HEK293T (cell line): Measurements from ENCODE around the gene KRT16.
"Not testable (repeated sequence)": the region's sequence is repeated elsewhere in the genome, so short reads cannot be mapped to it uniquely, and the experiment has no call there.

Source experiments
- CTCF ChIA-PET: fragments of 350-600 bp; formaldehyde crosslinking; extraction: SDS; loops from one replicate; lab custom pipeline; 2021; ENCODE audit warnings: antibody characterized with exemption, inconsistent platforms; lab: Yijun Ruan, JAX
- POLR2A ChIA-PET: fragments of 350-600 bp; formaldehyde crosslinking; extraction: SDS; loops from one replicate; lab custom pipeline; 2020; ENCODE audit warnings: antibody characterized with exemption, inconsistent platforms; lab: Yijun Ruan, JAX
- DNase-seq: peaks from one replicate; pipeline ENCODE4 v3.0.0; 2012; ENCODE audit warnings: mixed read lengths; ENCODE audit errors: extremely low spot score
- ARNT ChIP-seq: fragments of 450-650 bp; IDR thresholded peaks from 2 replicates; pipeline ENCODE4 v1.6.1; 2017; ENCODE audit warnings: mild to moderate bottlenecking
- BHLHE40 ChIP-seq: fragments of 450-650 bp; IDR thresholded peaks from 2 replicates; pipeline ENCODE4 v1.6.1; 2016; ENCODE audit warnings: mild to moderate bottlenecking, moderate library complexity, borderline replicate concordance
- CTBP1 ChIP-seq: fragments of 450-650 bp; IDR thresholded peaks from 2 replicates; pipeline ENCODE4 v1.6.1; 2016; ENCODE audit warnings: borderline replicate concordance
- ELF4 ChIP-seq: fragments of 450-650 bp; IDR thresholded peaks from 2 replicates; pipeline ENCODE4 v1.6.1; 2017; ENCODE audit warnings: antibody characterized with exemption
- FOXA1 ChIP-seq: fragments of 450-650 bp; IDR thresholded peaks from 2 replicates; pipeline ENCODE4 v1.6.1; 2016; ENCODE audit warnings: mild to moderate bottlenecking
- FOXK2 ChIP-seq: fragments of 450-650 bp; IDR thresholded peaks from 2 replicates; pipeline ENCODE4 v1.6.1; 2016; ENCODE audit warnings: mild to moderate bottlenecking
- FOXM1 ChIP-seq: fragments of 450-650 bp; IDR thresholded peaks from 2 replicates; pipeline ENCODE4 v1.6.1; 2017; ENCODE audit warnings: mild to moderate bottlenecking, borderline replicate concordance
- HDGF ChIP-seq: fragments of 450-650 bp; IDR thresholded peaks from 2 replicates; pipeline ENCODE4 v1.6.1; 2017; ENCODE audit warnings: antibody characterized with exemption, borderline replicate concordance
- L3MBTL2 ChIP-seq: fragments of 450-650 bp; conservative IDR thresholded peaks from 2 replicates; pipeline ENCODE4 v1.6.1; 2016; ENCODE audit warnings: mild to moderate bottlenecking
- LEF1 ChIP-seq: fragments of 450-650 bp; IDR thresholded peaks from 2 replicates; pipeline ENCODE4 v1.6.1; 2017; ENCODE audit warnings: mild to moderate bottlenecking, borderline replicate concordance
- NFRKB ChIP-seq: fragments of 450-650 bp; IDR thresholded peaks from 2 replicates; pipeline ENCODE4 v1.6.1; 2016; ENCODE audit warnings: mild to moderate bottlenecking, moderate library complexity
- SP1 ChIP-seq: fragments of 450-650 bp; IDR thresholded peaks from 2 replicates; pipeline ENCODE4 v1.6.1; 2017
- SUZ12 ChIP-seq: fragments of 450-650 bp; IDR thresholded peaks from 2 replicates; pipeline ENCODE4 v1.6.1; 2016; ENCODE audit warnings: mild to moderate bottlenecking
- TARDBP ChIP-seq: fragments of 450-650 bp; IDR thresholded peaks from 2 replicates; pipeline ENCODE4 v1.6.1; 2016
- ZNF384 ChIP-seq: fragments of 450-650 bp; IDR thresholded peaks from 2 replicates; pipeline ENCODE4 v1.6.1; 2016
- TF ChIP-seq, protein P1 (sequence below): fragments of 450-650 bp; IDR thresholded peaks from 2 replicates; pipeline ENCODE4 v1.6.1; 2016

The KRT16 gene

DNA sequence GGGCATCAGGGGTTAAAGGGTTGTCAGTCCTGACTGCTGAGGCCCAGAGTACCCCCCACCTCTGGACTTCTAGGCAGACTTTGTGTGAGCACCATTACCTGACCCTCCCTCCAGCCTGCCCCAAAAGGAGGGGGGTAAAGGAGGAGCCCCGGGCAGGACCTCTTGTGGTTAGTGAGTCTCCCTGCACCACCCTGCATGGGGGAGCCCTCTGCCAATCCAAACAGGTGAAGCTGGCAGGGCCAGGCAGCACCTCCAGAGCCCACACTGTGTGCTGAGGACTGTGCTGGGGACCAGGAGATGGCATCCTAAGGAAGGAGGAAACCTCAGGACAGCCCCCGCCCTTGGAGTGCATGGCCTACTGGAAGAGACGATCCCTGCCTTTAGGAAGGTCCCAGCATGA, 23.3 kb downstream of the KRT16 start:
- POLR2A ChIA-PET: no interaction called here
- CTCF ChIA-PET: interaction anchor here (1.4 kb wide), 1 partner anchor 40 kb away, joined by 4 read pairs; no protein-coding TSS in a partner anchor

DNA sequence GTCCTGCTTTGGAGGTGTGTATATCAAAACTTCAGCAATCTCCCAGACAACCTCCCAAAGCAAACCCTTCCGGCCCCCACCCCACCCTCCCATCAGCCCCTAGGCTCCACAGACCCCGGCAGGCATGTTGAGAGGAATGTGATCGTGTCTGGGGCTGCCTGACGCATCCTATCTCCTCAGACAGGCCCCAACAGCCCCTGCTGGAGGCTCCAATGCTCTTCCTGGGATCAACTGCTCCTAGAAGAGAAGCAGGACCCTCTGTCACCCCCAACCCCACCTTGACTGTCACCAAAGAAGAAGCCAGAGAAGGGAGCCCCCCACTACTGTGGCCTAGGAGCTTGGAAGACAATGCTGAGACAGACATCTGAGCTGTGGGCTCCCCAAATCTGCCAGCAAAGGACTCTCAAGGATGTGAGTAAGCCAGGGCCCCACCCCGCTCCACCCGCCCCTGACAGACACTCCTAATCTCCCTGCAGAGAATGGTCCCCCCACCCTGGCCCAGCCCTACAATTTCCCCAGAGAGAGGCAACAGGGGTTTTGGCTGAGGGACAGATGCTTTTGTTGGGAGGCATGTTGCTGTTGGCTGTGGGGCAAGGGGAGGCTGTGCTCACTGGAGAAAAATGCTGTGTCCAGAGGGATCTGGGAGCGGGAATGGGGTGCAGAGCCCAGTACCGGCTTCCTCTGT, 24.3 kb downstream of the KRT16 start:
- CTCF ChIA-PET: interaction anchor here (1.4 to 1.6 kb wide), 2 partner anchors 39 to 60 kb away, joined by 3 to 4 read pairs; no protein-coding TSS in a partner anchor
- DNase-seq: no peak
- TF ChIP-seq ARNT: no peak
- TF ChIP-seq TARDBP: no peak
- TF ChIP-seq FOXK2: no peak
- no peak for TF ChIP-seq L3MBTL2
- no peak for TF ChIP-seq NFRKB
- TF ChIP-seq BHLHE40: no peak
- TF ChIP-seq LEF1: no peak
- no peak for TF ChIP-seq ZNF384
- no peak for TF ChIP-seq FOXA1
- TF ChIP-seq SUZ12: no peak
- POLR2A ChIA-PET: no interaction called here

More for the DNA sequence above, 23.3 kb downstream of the KRT16 start:
- no peak for DNase-seq
- TF ChIP-seq LEF1 (no peak), L3MBTL2 (no peak)

DNA sequence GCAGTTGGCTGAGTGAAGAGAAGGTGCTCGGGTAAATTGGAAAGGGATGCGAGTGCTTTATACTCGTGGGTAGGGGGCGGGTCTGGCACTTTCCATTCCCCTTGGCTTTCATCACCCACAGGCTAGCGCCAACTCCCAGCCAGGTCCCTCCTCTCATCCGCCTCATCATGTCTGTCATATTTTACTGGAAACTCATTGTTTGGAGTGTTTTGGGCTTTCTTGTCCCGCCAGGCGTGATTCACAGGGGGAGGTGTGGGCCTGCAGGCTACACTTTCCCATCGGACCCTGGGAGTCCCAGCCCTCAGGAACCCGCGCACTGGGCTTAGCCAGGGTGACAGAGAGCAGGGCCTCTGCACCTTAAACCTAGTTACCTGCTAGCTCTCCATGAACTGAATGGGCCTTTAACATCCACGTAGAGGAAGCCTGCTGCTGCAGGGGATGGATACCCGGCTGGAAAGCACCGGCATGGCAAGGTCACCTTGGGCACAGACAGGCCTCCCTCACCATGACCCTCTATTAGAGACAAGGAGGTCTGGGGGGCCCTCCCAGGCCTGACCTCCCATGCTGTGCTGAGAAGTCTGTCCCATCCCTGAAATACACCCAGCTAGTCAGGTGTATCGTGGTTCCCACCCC, 25.6 kb downstream of the KRT16 start, which contains the start of gene KRT14:
TSS of gene KRT14 (minus strand) at position 33 of the 633 bp plus-strand sequence. CDS start 61 bp downstream, outside the sequence.
- POLR2A ChIA-PET: interaction anchor here (1.3 kb wide), 1 partner anchor 101 kb away, joined by 3 read pairs; no protein-coding TSS in a partner anchor
- no peak for DNase-seq
- CTCF ChIA-PET: interaction anchor here (1.6 kb wide), 1 partner anchor 62 kb away, joined by 3 read pairs; no protein-coding TSS in a partner anchor
- TF ChIP-seq ARNT: no peak
- no peak for TF ChIP-seq LEF1
- TF ChIP-seq FOXA1: no peak
- TF ChIP-seq, protein P1, sequence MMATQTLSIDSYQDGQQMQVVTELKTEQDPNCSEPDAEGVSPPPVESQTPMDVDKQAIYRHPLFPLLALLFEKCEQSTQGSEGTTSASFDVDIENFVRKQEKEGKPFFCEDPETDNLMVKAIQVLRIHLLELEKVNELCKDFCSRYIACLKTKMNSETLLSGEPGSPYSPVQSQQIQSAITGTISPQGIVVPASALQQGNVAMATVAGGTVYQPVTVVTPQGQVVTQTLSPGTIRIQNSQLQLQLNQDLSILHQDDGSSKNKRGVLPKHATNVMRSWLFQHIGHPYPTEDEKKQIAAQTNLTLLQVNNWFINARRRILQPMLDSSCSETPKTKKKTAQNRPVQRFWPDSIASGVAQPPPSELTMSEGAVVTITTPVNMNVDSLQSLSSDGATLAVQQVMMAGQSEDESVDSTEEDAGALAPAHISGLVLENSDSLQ: no peak

DNA sequence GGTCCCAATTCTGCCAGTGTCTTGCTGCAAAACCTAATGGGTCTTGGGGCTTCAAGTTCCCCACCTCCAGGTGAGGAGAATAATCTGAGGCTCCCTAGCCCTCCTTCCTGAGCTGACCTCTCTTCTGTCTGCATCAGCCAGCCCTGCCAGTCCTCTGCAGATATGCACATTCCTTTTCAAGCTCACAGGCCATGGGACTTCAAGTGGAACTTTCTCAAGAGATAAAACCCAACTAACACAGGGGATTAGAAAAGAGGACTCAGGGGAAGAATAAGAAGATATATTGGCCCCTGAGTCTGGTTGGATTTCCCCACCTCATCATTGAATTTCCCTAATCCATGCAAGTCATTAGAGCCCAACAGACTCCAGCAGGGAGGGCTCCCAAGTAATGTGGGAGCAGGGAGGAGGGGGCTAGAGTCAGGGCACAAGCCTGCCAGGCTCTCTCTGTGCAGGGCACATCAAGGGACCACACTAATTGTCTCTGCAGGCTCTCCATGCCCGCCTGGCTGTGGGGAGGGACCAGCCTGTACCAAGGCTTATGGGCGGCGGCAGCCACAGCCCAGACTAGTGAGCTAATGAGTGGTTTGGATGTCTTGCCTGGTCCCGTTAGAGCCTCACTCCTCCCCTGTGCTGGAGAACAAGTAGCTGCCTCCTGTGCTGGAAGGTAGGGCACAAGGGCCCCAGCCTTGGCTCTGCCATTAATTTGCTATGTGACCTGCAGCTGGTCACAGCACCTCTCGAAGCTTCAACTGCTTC, 27.1 kb downstream of the KRT16 start:
- ChIA-PET POLR2A (no interaction called here), CTCF (interaction anchor here (1.1 kb wide), 1 partner anchor 77 kb away, joined by 4 read pairs; no protein-coding TSS in a partner anchor)
- no peak for TF ChIP-seq FOXM1
- no peak for TF ChIP-seq HDGF
- no peak for TF ChIP-seq SUZ12
- no peak for TF ChIP-seq FOXK2
- TF ChIP-seq SP1: no peak
- TF ChIP-seq ZNF384: no peak
- no peak for TF ChIP-seq ARNT
- TF ChIP-seq BHLHE40: no peak
- TF ChIP-seq L3MBTL2: no peak
- no peak for TF ChIP-seq TARDBP
- no peak for TF ChIP-seq NFRKB
- no peak for TF ChIP-seq FOXA1
- TF ChIP-seq ELF4: no peak
- TF ChIP-seq CTBP1: no peak
- TF ChIP-seq, protein P1: no peak
- TF ChIP-seq LEF1: no peak
- no peak for DNase-seq

DNA sequence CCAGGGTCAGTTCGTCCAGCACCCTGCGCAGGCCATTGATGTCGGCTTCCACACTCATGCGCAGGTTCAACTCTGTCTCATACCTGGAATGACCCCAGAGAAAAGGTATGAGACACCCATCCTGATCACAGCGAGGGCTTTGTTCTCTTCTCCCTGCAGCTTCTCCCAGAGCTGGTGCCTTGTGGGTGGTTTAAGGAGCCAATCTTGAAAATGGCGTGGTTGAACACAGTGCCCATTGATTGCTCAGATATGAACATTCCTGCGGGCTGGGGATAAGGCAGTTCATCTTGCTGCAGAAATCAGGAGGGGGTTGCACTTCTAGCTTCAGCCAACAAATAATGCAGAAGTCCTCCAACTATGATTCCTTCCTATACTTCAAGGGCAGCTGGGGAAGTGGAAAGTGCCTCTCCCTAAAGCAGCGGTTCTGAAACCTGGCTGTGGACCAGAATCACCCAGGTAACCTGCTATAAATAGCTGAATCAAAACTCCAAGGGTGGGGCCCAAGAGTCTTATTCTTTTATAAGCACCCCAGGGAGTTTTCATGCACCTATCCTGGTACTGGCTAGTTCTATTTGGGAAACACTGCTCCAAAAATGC, 28.1 kb downstream of the KRT16 start:
- DNase-seq, POLR2A ChIA-PET: not testable (repeated sequence)
- CTCF ChIA-PET: interaction anchor here (1.1 to 1.6 kb wide), 2 partner anchors 64 to 79 kb away, joined by 4 to 5 read pairs; no protein-coding TSS in a partner anchor

DNA sequence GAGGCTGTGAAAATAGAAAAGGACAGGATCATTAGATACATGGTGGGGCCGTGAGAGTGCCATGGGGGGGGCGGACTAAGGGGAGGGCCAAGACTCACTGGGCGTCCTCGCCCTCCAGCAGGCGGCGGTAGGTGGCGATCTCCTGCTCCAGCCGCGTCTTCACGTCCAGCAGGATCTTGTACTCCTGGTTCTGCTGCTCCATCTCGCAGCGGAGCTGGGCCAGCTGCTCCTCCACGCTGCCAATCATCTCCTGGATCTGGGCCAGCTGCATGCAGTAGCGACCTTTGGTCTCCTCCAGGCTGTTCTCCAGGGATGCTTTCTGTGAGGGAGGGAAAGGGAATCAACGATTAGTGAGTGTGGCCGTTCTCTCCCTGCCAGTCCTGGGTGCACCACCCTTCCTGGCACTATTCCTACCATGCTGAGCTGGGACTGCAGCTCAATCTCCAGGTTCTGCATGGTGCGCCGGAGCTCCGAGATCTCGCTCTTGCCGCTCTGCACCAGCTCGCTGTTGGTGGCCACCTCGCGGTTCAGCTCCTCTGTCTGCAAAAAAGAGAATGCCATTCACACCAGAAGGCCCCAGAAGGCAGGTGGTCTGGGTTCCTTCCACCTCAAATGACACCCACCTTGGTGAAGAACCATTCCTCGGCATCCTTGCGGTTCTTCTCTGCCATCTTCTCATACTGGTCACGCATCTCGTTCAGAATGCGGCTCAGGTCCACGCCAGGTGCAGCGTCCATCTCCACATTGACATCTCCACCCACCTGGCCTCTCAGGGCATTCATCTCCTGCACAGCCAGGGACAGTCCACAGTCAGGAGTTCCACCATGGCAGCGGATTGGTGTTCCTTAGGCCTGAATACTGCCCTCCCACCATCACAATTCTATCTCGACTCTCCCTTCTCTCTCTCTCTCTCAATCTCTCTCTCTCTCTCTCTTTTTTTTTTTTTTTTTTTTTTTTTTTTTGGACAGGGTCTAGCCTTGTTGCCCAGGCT, 29.1 kb downstream of the KRT16 start:
- POLR2A ChIA-PET: no interaction called here
- CTCF ChIA-PET: interaction anchor here (1.6 to 1.9 kb wide), 2 partner anchors 34 to 65 kb away, joined by 5 read pairs; no protein-coding TSS in a partner anchor
- no peak for DNase-seq
- TF ChIP-seq ZNF384 (no peak), LEF1 (no peak), FOXK2 (no peak), BHLHE40 (no peak), NFRKB (no peak), HDGF (no peak), CTBP1 (no peak), ELF4 (no peak)
- TF ChIP-seq, protein P1: no peak

DNA sequence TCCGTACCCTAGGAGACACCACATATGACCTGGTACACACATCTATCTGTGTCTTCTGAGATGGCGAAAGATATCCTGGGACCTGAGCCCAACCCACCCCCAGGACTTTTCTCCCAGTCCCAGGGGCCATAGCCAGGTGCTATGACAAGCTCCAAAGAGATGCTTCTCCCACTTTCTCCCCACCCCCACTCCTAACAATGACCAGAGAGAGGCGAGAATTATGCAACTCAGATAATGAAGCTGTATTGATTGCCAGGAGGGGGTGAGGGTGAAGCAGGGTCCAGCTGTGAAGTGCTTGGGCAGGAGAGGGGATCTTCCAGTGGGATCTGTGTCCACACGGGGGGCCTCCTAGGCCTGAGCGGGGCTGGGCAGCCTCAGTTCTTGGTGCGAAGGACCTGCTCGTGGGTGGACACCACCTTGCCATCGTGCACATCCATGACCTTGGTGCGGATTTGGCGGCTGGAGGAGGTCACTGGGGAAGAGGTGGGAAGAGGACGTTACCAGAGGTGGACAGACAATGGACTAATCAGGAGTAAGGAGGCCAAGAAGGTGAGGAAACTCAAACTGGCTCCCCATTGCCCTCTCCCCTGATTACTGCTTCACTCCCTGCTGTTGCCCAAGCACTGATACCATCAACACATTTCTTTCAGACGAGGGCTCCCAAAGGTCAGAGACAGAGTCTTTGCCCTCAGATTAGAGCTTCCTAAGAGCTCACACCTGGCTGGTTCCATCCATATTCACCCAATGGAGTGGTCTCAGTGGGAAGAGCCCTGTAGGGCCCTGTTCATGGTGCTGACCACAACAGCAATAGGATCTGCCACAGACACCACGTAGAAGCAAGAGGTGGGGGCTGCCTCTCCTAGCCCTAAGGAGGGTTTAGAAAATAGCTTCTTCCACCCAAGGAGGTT, 30.3 kb downstream of the KRT16 start:
- DNase-seq: not testable (repeated sequence)
- POLR2A ChIA-PET: interaction anchor here (1.1 to 1.2 kb wide), 2 partner anchors 83 to 106 kb away, joined by 3 read pairs; no protein-coding TSS in a partner anchor
- CTCF ChIA-PET: interaction anchor here (0.9 to 1.9 kb wide), 3 partner anchors 33 to 80 kb away, joined by 4 to 7 read pairs (median 5); no protein-coding TSS in a partner anchor
